ENCODE results near the gene SPTBN5.

SPTBN5 gene

GRCh38 chr15:41883484-41883825 is 10.4 kb downstream of the SPTBN5 start:
- DNase-seq (ENCODE audit: low read depth), result no peak

- DNase-seq (ENCODE audit: low read depth), result no peak
These were observed 11.0 kb downstream of the SPTBN5 start for GRCh38 chr15:41882689-41883483.

GRCh38 chr15:41881920-41882688 is 11.7 kb downstream of the SPTBN5 start:
- no peak for DNase-seq (ENCODE audit: low read depth)

- no peak for DNase-seq (ENCODE audit: low read depth)
These were observed 12.3 kb downstream of the SPTBN5 start for GRCh38 chr15:41881550-41881919.

- DNase-seq (ENCODE audit: low read depth), result no peak
These were observed 12.8 kb downstream of the SPTBN5 start for GRCh38 chr15:41881086-41881485.

- DNase-seq (ENCODE audit: low read depth), result no peak
These were observed 13.5 kb downstream of the SPTBN5 start for GRCh38 chr15:41880156-41880877.

- DNase-seq (ENCODE audit: low read depth), result no peak
These were observed 14.5 kb downstream of the SPTBN5 start for GRCh38 chr15:41879321-41879845.

- no peak for DNase-seq (ENCODE audit: low read depth)
These were observed 15.5 kb downstream of the SPTBN5 start for GRCh38 chr15:41878355-41878699.

GRCh38 chr15:41877631-41878354 is 16.1 kb downstream of the SPTBN5 start:
- DNase-seq (ENCODE audit: low read depth), result no peak

GRCh38 chr15:41876689-41877088 is 17.2 kb downstream of the SPTBN5 start:
- DNase-seq (ENCODE audit: low read depth), result no peak

- DNase-seq (ENCODE audit: low read depth), result no peak
These were observed 17.8 kb downstream of the SPTBN5 start for GRCh38 chr15:41876007-41876406.

GRCh38 chr15:41874736-41875135 is 19.1 kb downstream of the SPTBN5 start:
- DNase-seq (ENCODE audit: low read depth), result no peak

GRCh38 chr15:41873711-41874110 is 20.1 kb downstream of the SPTBN5 start:
- no peak for DNase-seq (ENCODE audit: low read depth)

- no peak for DNase-seq (ENCODE audit: low read depth)
These were observed 21.6 kb downstream of the SPTBN5 start for GRCh38 chr15:41872166-41872747.

- DNase-seq (ENCODE audit: low read depth), result no peak
These were observed 22.5 kb downstream of the SPTBN5 start for GRCh38 chr15:41871175-41871905.

GRCh38 chr15:41870689-41871081 is 23.2 kb downstream of the SPTBN5 start:
- peak; percentile 21 for DNase-seq (ENCODE audit: low read depth)

- no peak for DNase-seq (ENCODE audit: low read depth)
These were observed 23.8 kb downstream of the SPTBN5 start for GRCh38 chr15:41869770-41870688.

- DNase-seq (ENCODE audit: low read depth), result no peak
These were observed 25.5 kb downstream of the SPTBN5 start for GRCh38 chr15:41868321-41868720.

GRCh38 chr15:41866872-41867579 is 26.8 kb downstream of the SPTBN5 start:
- no peak for DNase-seq (ENCODE audit: low read depth)

Measured in stimulated activated CD8-positive, alpha-beta memory T cell treated with anti-CD3 and anti-CD28 coated beads, Interleukin-12 subunit alpha, Interleukin-12 subunit beta, amount 100 ng/mL, for 4 hours (primary cell).